Measurements from ENCODE around the gene CD27. TPM values are rescaled to one million over a fixed set of nuclear protein-coding genes. Genes with fewer than 3 reads are reported as not detected.

CD27 gene
- total and polyA plus RNA-seq, 9 of the 15 experiments (the other 6 are each of a cell fraction or from before 2014, with no cell fraction given), result 0.24 TPM; not detected in 8

- no peak for TF ChIP-seq ARID3A (IDR thresholded peaks at IDR 0.05; ENCODE audit: borderline replicate concordance, low read depth, low read length)
These were observed 25.0 kb downstream of the CD27 start (continued) for GRCh38 chr12:6469609-6470374.

DNA sequence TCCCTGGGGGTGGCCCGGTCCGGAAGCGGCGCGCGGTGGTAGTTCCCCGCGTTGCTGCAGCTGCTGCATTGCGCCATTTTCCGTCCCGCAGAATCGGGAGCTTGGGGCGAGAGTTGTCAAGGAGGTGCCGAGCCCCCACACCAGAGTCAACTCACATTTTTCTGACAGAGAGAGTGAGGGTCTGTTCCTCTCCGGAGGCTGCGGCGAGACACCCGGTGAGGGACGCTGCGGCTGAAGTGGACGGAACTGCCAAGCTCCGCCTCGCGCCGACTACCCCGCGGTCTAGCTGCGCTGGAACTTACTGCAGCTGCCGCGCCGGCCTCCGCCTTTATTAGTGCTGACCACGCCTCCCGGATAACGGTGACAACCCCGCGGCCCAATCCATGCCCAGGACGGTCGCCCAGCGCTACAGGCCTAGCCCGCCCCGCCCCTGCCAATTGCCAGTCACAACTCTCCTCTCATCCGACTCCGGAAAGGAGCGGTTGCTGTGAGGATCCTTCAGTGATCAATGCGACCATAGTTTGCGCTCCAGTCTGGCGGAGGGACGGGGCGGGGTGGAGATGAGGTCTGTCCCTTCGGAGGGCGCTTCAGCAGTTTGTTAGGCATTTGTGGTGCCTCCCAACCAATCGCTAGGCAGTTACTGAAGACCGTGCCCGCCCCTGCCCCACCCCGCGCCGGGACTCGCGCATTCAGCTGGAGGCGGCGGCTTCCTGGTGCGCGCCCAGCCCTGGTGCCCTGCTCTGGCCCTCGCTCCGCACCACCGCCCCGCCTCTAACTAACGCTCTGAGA lies 25.8 kb downstream of the CD27 start, which contains the start of gene VAMP1:
VAMP1 (minus strand) TSS at position 303 of the 789 bp plus-strand sequence; CDS start at position 157, 146 bp downstream.
- peak; percentile 95 for FAIRE-seq
- H3K9me1 ChIP-seq (ENCODE audit: control insufficient read depth, insufficient read depth, low read length), result no peaks in the 10 kb centered on the region
- H3K9ac ChIP-seq (ENCODE audit: insufficient read depth in 1 of 2, low read depth in 2 of 2, low read length in 2 of 2), result peak within 1 kb of the TSS; percentile 52 to 92
- H3K79me2 ChIP-seq (ENCODE audit: control insufficient read depth, insufficient read depth, low read length), result no peaks in the 10 kb centered on the region; the same call in 2 of the 3 replicates
- peak within 1 kb of the TSS; percentile 69 for H3K4me3 ChIP-seq
- no peaks in the 10 kb centered on the region for H3K27me3 ChIP-seq (ENCODE audit: control insufficient read depth in 2 of 2, insufficient read depth in 2 of 2, low read length in 2 of 2)
- peaks cover 14 to 19% of the 10 kb centered on the region in 2 experiments; a peak in 4 of 5 replicates for H3K4me1 ChIP-seq (replicated peaks in 1 of 2; ENCODE audit: control insufficient read depth in 2 of 2, insufficient read depth in 2 of 2, low read length in 2 of 2)
- H3K9me3 ChIP-seq (replicated peaks; ENCODE audit: control insufficient read depth, insufficient read depth, low read depth, low read length), result no peaks in the 10 kb centered on the region
- H4K20me1 ChIP-seq (replicated peaks; ENCODE audit: control insufficient read depth, insufficient read depth, low read length), result no peaks in the 10 kb centered on the region
- peak; percentile 84 to 94 (median 90) for DNase-seq (ENCODE audit: extremely low read depth in 1 of 4, low spot score in 3 of 4)
- peak within 1 kb of the TSS; percentile 86 for H2AFZ ChIP-seq (ENCODE audit: low read depth, low read length)
- peak within 1 kb of the TSS; percentile 63 for H3K27ac ChIP-seq (ENCODE audit: extremely low read depth, low read depth, low read length)
- peak; percentile 99 for ATAC-seq
- ChIA-PET CTCF (ENCODE audit: low intra/inter-chr PET ratio) (no interaction called here), POLR2A (interaction anchor here (0.7 to 2.3 kb wide), 22 partner anchors 9 to 473 kb away, joined by 3 to 12 read pairs (median 4); partner anchors contain the start of genes C12orf57, GAPDH, MRPL51 and RNU7-1)
- under 1% methylated on average over 36 of the region's 69 CpGs for WGBS (ENCODE audit: insufficient coverage, low coverage, missing lambda C conversion rate)
- H3K36me3 ChIP-seq (ENCODE audit: control insufficient read depth, insufficient read depth, low read length), result peaks cover 3% of the 10 kb centered on the region; the same call in 1 of the 3 replicates
- no TSS peak for BruUV-seq (replicated peaks)
- intact Hi-C loops (cut with micrococcal nuclease), result loop anchor here (5.0 kb wide), 1 partner anchor 133 kb away; no protein-coding TSS in a partner anchor
- in situ Hi-C loops (cut with MboI), result loop anchor here (25.0 kb wide), 1 partner anchor 408 kb away; no protein-coding TSS in a partner anchor
- H3K4me2 ChIP-seq (ENCODE audit: insufficient read depth, low read length), result peak within 1 kb of the TSS; percentile 84
- TF ChIP-seq, protein P1, sequence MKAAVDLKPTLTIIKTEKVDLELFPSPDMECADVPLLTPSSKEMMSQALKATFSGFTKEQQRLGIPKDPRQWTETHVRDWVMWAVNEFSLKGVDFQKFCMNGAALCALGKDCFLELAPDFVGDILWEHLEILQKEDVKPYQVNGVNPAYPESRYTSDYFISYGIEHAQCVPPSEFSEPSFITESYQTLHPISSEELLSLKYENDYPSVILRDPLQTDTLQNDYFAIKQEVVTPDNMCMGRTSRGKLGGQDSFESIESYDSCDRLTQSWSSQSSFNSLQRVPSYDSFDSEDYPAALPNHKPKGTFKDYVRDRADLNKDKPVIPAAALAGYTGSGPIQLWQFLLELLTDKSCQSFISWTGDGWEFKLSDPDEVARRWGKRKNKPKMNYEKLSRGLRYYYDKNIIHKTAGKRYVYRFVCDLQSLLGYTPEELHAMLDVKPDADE (conservative IDR thresholded peaks at IDR 0.05; ENCODE audit: control insufficient read depth, low read depth, low read length), result 0 out of 2 replicates have a peak, but pooled peaks have one; percentile 40
- TF ChIP-seq CCNT2 (IDR thresholded peaks at IDR 0.05; ENCODE audit: borderline replicate concordance, extremely low read depth, insufficient read length, low read depth, low read length) (peak; percentile 36), ZHX1 (conservative IDR thresholded peaks at IDR 0.05; ENCODE audit: low read length) (no peak), ETV6 (IDR thresholded peaks at IDR 0.05; ENCODE audit: borderline replicate concordance in 1 of 2, low read depth in 2 of 2, low read length in 1 of 2) (no peak), ETV6 (CRISPR knock-in tag; IDR thresholded peaks at IDR 0.05; ENCODE audit: borderline replicate concordance) (no peak), PHF8 (IDR thresholded peaks at IDR 0.05; ENCODE audit: borderline replicate concordance, low read length) (peak; percentile 86; the same call in 1 of the 2 replicates), ZNF586 (CRISPR knock-in tag; conservative IDR thresholded peaks at IDR 0.05) (no peak)

All from K562 (cell line).